Mesothelial cell of epicardium (in vitro differentiated cells): ENCODE results near the gene KRT6A. TPM values are rescaled to one million over a fixed set of nuclear protein-coding genes. Genes with fewer than 3 reads are reported as not detected.

Source experiments
- DNase-seq, 2 experiments: peaks; one replicate each; pipeline ENCODE4 v3.0.0; 2021; ENCODE audit warnings: low spot score in 2 of 2; ENCODE audit not compliant: unreplicated experiment in 2 of 2
- H3K27ac Mint-ChIP-seq: 2 replicates; pipeline ENCODE4 v1.8.0; 2021; ENCODE audit warnings: mixed read lengths
- H3K27me3 Mint-ChIP-seq: 2 replicates; pipeline ENCODE4 v1.8.0; 2021; ENCODE audit warnings: low read depth, mixed read lengths
- H3K36me3 Mint-ChIP-seq: 2 replicates; pipeline ENCODE4 v1.8.0; 2021; ENCODE audit warnings: mixed read lengths
- H3K4me1 Mint-ChIP-seq: 2 replicates; pipeline ENCODE4 v1.8.0; 2021; ENCODE audit warnings: mixed read lengths
- H3K4me3 Mint-ChIP-seq: 2 replicates; pipeline ENCODE4 v1.8.0; 2021; ENCODE audit warnings: mild to moderate bottlenecking, moderate library complexity, mixed read lengths
- H3K9me3 Mint-ChIP-seq: 2 replicates; pipeline ENCODE4 v1.8.0; 2021; ENCODE audit warnings: mixed read lengths
- total RNA-seq: library from RNA; stranded (reverse); gene quantifications from 3 replicates; pipeline ENCODE4 v1.2.1, GENCODE V29; 2021
- TF ChIP-seq, protein P1 (sequence below): fragments of 200-600 bp; sonication (generic); IDR thresholded peaks from one replicate; pipeline ENCODE4 v1.5.0; 2021; ENCODE audit warnings: antibody characterized with exemption; ENCODE audit not compliant: unreplicated experiment

KRT6A gene
- total RNA-seq, 1 donor from 2014 or later: 1.2 TPM

DNA sequence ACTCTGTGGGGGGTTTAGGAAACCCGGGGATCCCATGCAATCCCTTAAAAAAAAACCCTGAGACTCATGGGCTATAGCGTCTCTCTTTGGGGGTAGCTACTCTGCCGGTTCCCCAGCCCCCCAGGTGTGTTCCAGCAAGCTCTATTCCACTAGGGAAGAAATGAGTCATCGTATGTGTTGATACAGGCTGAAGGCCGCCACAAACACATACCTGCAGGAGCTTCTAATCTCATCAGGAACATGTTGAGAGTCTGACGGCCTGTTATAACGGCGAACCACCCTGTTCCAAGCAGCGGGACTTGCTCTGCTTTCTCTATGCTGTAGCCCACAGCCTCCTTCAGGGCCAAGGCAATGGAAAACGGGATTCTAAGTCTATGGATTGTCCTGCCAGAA is 28.1 kb upstream of the KRT6A start:
- Mint-ChIP-seq H3K36me3 (no peaks in the 10 kb centered on the region), H3K27ac (peak overlapping the region; percentile 16)

DNA sequence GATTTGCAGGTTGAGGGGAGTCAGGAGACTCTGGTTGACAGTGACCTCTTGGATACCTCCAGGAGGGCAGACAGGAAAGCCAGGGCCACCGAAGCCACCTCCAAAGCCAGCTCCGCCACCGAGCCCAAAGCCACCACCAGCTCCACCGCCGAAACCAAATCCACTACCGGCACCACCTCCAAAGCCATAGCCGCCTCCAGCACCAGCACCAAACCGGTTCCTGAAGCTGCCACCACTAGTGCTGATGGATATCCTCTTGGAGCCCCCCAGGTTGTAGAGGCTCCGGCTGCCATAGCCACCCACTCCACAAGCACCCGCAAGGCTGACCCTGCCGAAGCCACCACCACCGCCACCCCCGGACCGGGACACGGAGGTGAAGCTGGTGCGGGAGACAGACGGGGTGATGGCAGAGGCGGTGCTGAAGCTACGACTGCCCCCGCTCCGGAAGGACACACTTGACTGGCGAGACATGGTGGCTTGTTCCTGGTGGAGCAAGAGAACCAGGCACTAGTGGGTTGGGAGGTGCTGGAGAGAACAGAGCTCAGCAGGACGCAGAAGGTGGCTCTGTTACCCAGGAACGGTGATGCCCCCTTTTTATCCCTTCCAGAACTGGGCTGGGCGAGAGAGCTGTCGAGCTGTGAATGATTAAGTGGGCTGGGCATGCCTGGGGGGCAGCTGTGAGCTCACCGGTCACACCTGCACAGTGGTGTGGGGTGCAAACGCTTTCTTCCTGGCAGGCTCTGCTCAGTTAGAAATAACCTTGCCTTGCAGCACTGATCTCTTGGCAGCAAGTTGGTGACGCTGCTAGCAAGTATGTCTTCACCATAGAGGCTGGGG is 27.0 kb upstream of the KRT6A start, which contains the start of gene KRT5:
KRT5 (minus strand) TSS at position 569 of the 837 bp plus-strand sequence; CDS start at position 471, 98 bp downstream.
- no peak within 1 kb of the TSS for H3K4me3 Mint-ChIP-seq
- H3K27ac Mint-ChIP-seq: no peak within 1 kb of the TSS
- H3K36me3 Mint-ChIP-seq: no peaks in the 10 kb centered on the region
- TF ChIP-seq, protein P1, sequence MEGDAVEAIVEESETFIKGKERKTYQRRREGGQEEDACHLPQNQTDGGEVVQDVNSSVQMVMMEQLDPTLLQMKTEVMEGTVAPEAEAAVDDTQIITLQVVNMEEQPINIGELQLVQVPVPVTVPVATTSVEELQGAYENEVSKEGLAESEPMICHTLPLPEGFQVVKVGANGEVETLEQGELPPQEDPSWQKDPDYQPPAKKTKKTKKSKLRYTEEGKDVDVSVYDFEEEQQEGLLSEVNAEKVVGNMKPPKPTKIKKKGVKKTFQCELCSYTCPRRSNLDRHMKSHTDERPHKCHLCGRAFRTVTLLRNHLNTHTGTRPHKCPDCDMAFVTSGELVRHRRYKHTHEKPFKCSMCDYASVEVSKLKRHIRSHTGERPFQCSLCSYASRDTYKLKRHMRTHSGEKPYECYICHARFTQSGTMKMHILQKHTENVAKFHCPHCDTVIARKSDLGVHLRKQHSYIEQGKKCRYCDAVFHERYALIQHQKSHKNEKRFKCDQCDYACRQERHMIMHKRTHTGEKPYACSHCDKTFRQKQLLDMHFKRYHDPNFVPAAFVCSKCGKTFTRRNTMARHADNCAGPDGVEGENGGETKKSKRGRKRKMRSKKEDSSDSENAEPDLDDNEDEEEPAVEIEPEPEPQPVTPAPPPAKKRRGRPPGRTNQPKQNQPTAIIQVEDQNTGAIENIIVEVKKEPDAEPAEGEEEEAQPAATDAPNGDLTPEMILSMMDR: no peak
- H3K27me3 Mint-ChIP-seq: peaks cover 17% of the 10 kb centered on the region
- DNase-seq: no peak
- peaks cover 29% of the 10 kb centered on the region for H3K4me1 Mint-ChIP-seq
- no peaks in the 10 kb centered on the region for H3K9me3 Mint-ChIP-seq

More for the DNA sequence above, 28.1 kb upstream of the KRT6A start:
- Mint-ChIP-seq H3K4me3 (no peak overlapping the region), H3K9me3 (no peaks in the 10 kb centered on the region), H3K27me3 (peaks cover 13% of the 10 kb centered on the region), H3K4me1 (peaks cover 32% of the 10 kb centered on the region)
- DNase-seq: no peak
- TF ChIP-seq, protein P1: no peak

- Mint-ChIP-seq H3K27me3 (peaks cover 17% of the 10 kb centered on the region), H3K9me3 (no peaks in the 10 kb centered on the region)
Observed at GRCh38 chr12:52519387-52519703, 26.3 kb upstream of the KRT6A start.

GRCh38 chr12:52518574-52519386 is 25.7 kb upstream of the KRT6A start:
- no peak overlapping the region for H3K27ac Mint-ChIP-seq
- no peak for DNase-seq
- no peaks in the 10 kb centered on the region for H3K9me3 Mint-ChIP-seq
- H3K4me3 Mint-ChIP-seq: no peak overlapping the region
- H3K4me1 Mint-ChIP-seq: peaks cover 18% of the 10 kb centered on the region
- TF ChIP-seq, protein P1: no peak
- H3K36me3 Mint-ChIP-seq: no peaks in the 10 kb centered on the region
- peaks cover 22% of the 10 kb centered on the region for H3K27me3 Mint-ChIP-seq

More at GRCh38 chr12:52519387-52519703, 26.3 kb upstream of the KRT6A start:
- TF ChIP-seq, protein P1: no peak
- Mint-ChIP-seq H3K4me1 (peaks cover 22% of the 10 kb centered on the region), H3K27ac (no peak overlapping the region), H3K4me3 (no peak overlapping the region), H3K36me3 (no peaks in the 10 kb centered on the region)
- no peak for DNase-seq

GRCh38 chr12:52517888-52518287 is 24.8 kb upstream of the KRT6A start:
- no peak for DNase-seq
- Mint-ChIP-seq H3K4me1 (peaks cover 16% of the 10 kb centered on the region), H3K4me3 (no peak overlapping the region), H3K27ac (no peak overlapping the region), H3K9me3 (no peaks in the 10 kb centered on the region), H3K27me3 (peaks cover 29% of the 10 kb centered on the region), H3K36me3 (no peaks in the 10 kb centered on the region)
- TF ChIP-seq, protein P1: no peak
